Ramos (cell line): ENCODE results near the gene ARHGAP25.

Experiments used
- in situ Hi-C: fragments of 300-500 bp; cut with MboI; formaldehyde crosslinking; loops from one replicate; pipeline ENCODE4 v1.14.3; 2022; ENCODE audit warnings: low sequenced_read_pairs; ENCODE audit not compliant: unreplicated experiment

Gene ARHGAP25

GRCh38 chr2:68740400-68740914 is 5.8 kb downstream of the ARHGAP25 start:
- in situ Hi-C loops = loop anchor here (10.0 kb wide), 1 partner anchor 94 kb away; no protein-coding TSS in a partner anchor

GRCh38 chr2:68741238-68741637 is 6.6 kb downstream of the ARHGAP25 start:
- in situ Hi-C loops = loop anchor here (10.0 kb wide), 1 partner anchor 94 kb away; no protein-coding TSS in a partner anchor

GRCh38 chr2:68741805-68742306 is 7.2 kb downstream of the ARHGAP25 start:
- in situ Hi-C loops = loop anchor here (10.0 kb wide), 1 partner anchor 93 kb away; no protein-coding TSS in a partner anchor

GRCh38 chr2:68742626-68743415 is 8.2 kb downstream of the ARHGAP25 start:
- in situ Hi-C loops = loop anchor here (10.0 kb wide), 1 partner anchor 92 kb away; no protein-coding TSS in a partner anchor

GRCh38 chr2:68743531-68743930 is 8.9 kb downstream of the ARHGAP25 start:
- in situ Hi-C loops = loop anchor here (10.0 kb wide), 1 partner anchor 91 kb away; no protein-coding TSS in a partner anchor

- in situ Hi-C loops = loop anchor here (10.0 kb wide), 1 partner anchor 90 kb away; no protein-coding TSS in a partner anchor
Observed at GRCh38 chr2:68744366-68744912, 9.8 kb downstream of the ARHGAP25 start.

- in situ Hi-C loops = loop anchor here (10.0 kb wide), 1 partner anchor 90 kb away; no protein-coding TSS in a partner anchor
Observed at GRCh38 chr2:68745006-68745405, 10.4 kb downstream of the ARHGAP25 start.

GRCh38 chr2:68746408-68746807 is 11.8 kb downstream of the ARHGAP25 start:
- in situ Hi-C loops = loop anchor here (10.0 kb wide), 1 partner anchor 88 kb away; no protein-coding TSS in a partner anchor

- in situ Hi-C loops = loop anchor here (10.0 kb wide), 1 partner anchor 87 kb away; no protein-coding TSS in a partner anchor
Observed at GRCh38 chr2:68747413-68747812, 12.8 kb downstream of the ARHGAP25 start.

GRCh38 chr2:68747900-68748299 is 13.3 kb downstream of the ARHGAP25 start:
- in situ Hi-C loops = loop anchor here (10.0 kb wide), 1 partner anchor 87 kb away; no protein-coding TSS in a partner anchor

GRCh38 chr2:68748568-68748967 is 14.0 kb downstream of the ARHGAP25 start:
- in situ Hi-C loops = loop anchor here (10.0 kb wide), 1 partner anchor 86 kb away; no protein-coding TSS in a partner anchor

- in situ Hi-C loops = loop anchor here (10.0 kb wide), 1 partner anchor 85 kb away; no protein-coding TSS in a partner anchor
Observed at GRCh38 chr2:68749345-68749744, 14.7 kb downstream of the ARHGAP25 start.

- in situ Hi-C loops = no loop called here
Observed at GRCh38 chr2:68750592-68751396, 16.2 kb downstream of the ARHGAP25 start.

- in situ Hi-C loops = no loop called here
Observed at GRCh38 chr2:68751397-68752339, 17.1 kb downstream of the ARHGAP25 start.

- in situ Hi-C loops = no loop called here
Observed at GRCh38 chr2:68753318-68753717, 18.7 kb downstream of the ARHGAP25 start.

- in situ Hi-C loops = no loop called here
Observed at GRCh38 chr2:68755071-68755470, 20.5 kb downstream of the ARHGAP25 start.

GRCh38 chr2:68756178-68756577 is 21.6 kb downstream of the ARHGAP25 start:
- in situ Hi-C loops = no loop called here

GRCh38 chr2:68757081-68757480 is 22.5 kb downstream of the ARHGAP25 start:
- in situ Hi-C loops = no loop called here

- in situ Hi-C loops = no loop called here
Observed at GRCh38 chr2:68762100-68762499, 27.5 kb downstream of the ARHGAP25 start.
